Measurements from ENCODE around the gene RAB35. TPM values are rescaled to one million over a fixed set of nuclear protein-coding genes. Genes with fewer than 3 reads are reported as not detected.

The RAB35 gene
- total RNA-seq, 1 experiment from 2014 or later = 62.0 TPM

- no TSS peak for BruUV-seq (replicated peaks)
- ATAC-seq = no peak
- intact Hi-C loops (cut with micrococcal nuclease; ENCODE audit: unreplicated experiment) = no loop called here
- Histone ChIP-seq H3K4me3 (ENCODE audit: low read depth in 2 of 2, low read length in 2 of 2) (no peak overlapping the region), H3K36me3 (ENCODE audit: control insufficient read depth, insufficient read depth, low read length) (peaks cover 37% of the 10 kb centered on the region), H3K27ac (ENCODE audit: low read length) (no peak overlapping the region), H3K27me3 (ENCODE audit: control insufficient read depth, insufficient read depth, low read length) (no peaks in the 10 kb centered on the region), H3K4me1 (ENCODE audit: control insufficient read depth, insufficient read depth, low read length) (no peaks in the 10 kb centered on the region), H3K9me3 (ENCODE audit: control insufficient read depth, insufficient read depth, low read depth, low read length) (no peaks in the 10 kb centered on the region)
- DNase-seq (ENCODE audit: low read depth, low spot score) = no peak
- ChIA-PET POLR2A (no interaction called here), CTCF (no interaction called here)
- no peak for TF ChIP-seq TCF7L2 (IDR thresholded peaks at IDR 0.05; ENCODE audit: low read depth, low read length)
- no peak for TF ChIP-seq CTCF (IDR thresholded peaks at IDR 0.05)
- TF ChIP-seq SIN3A (IDR thresholded peaks at IDR 0.05; ENCODE audit: borderline replicate concordance, insufficient read depth, low read depth, low read length) = no peak
- no peak for TF ChIP-seq POLR2AphosphoS5 (IDR thresholded peaks at IDR 0.05; ENCODE audit: low read depth, low read length)
- in situ Hi-C loops (cut with HindIII; ENCODE audit: low pct_unique_long_range_greater_than_20kb, low sequenced_read_pairs) = no loop called here
Measured at GRCh38 chr12:120159509-120160237, 43.1 kb upstream of the RAB35 start.

GRCh38 chr12:120158351-120158750 is 41.8 kb upstream of the RAB35 start:
- Histone ChIP-seq H3K4me3 (ENCODE audit: low read depth in 2 of 2, low read length in 2 of 2) (no peak overlapping the region), H3K9me3 (ENCODE audit: control insufficient read depth, insufficient read depth, low read depth, low read length) (no peaks in the 10 kb centered on the region), H3K27ac (ENCODE audit: low read length) (no peak overlapping the region), H3K27me3 (ENCODE audit: control insufficient read depth, insufficient read depth, low read length) (no peaks in the 10 kb centered on the region), H3K4me1 (ENCODE audit: control insufficient read depth, insufficient read depth, low read length) (no peaks in the 10 kb centered on the region), H3K36me3 (ENCODE audit: control insufficient read depth, insufficient read depth, low read length) (peaks cover 36% of the 10 kb centered on the region)
- ATAC-seq = no peak
- TF ChIP-seq SIN3A (IDR thresholded peaks at IDR 0.05; ENCODE audit: borderline replicate concordance, insufficient read depth, low read depth, low read length) (no peak), REST (IDR thresholded peaks at IDR 0.05; ENCODE audit: insufficient read depth in 1 of 2, low read depth in 2 of 2, low read length in 1 of 2) (no peak), CTCF (IDR thresholded peaks at IDR 0.05) (no peak), TCF7L2 (IDR thresholded peaks at IDR 0.05; ENCODE audit: low read depth, low read length) (no peak), POLR2AphosphoS5 (IDR thresholded peaks at IDR 0.05; ENCODE audit: low read depth, low read length) (no peak)
- in situ Hi-C loops (cut with HindIII; ENCODE audit: low pct_unique_long_range_greater_than_20kb, low sequenced_read_pairs) = no loop called here
- intact Hi-C loops (cut with micrococcal nuclease; ENCODE audit: unreplicated experiment) = no loop called here
- CTCF ChIA-PET = no interaction called here
- no peak for DNase-seq (ENCODE audit: low read depth, low spot score)
- BruUV-seq (replicated peaks) = no TSS peak
- POLR2A ChIA-PET = no interaction called here

Measured in Panc1 (cell line).